Activated effector memory CD4-positive, alpha-beta T cell treated with Interleukin-2 at 50 U/mL for 16 hours (primary cell): Measurements from ENCODE around the gene ADGRB3.
"Not testable (repeated sequence)": the region's sequence is repeated elsewhere in the genome, so short reads cannot be mapped to it uniquely, and the experiment has no call there.

Experiments used
- DNase-seq: peaks from one replicate; pipeline ENCODE4 v3.0.0-alpha.2; 2020

Gene ADGRB3

DNA sequence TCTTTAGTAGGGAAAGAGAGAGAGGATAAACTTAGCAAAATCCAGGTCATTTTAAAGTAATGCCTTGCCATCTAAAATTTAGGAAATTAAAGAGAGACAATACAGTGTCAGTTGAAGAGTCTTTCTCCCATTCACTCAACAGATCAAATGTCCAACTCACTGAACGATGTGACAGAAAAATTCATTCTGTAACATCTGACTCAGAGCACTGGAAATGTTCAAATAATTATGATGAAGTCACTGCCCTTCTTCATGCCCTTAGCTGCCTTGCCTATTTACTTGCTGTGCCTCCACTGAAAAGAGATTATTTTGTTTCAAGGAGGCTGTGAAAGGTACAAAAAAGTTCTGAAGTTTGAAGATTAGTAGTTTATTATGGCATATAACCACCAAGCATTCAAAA lies 434.8 kb downstream of the ADGRB3 start:
- DNase-seq = no peak

DNA sequence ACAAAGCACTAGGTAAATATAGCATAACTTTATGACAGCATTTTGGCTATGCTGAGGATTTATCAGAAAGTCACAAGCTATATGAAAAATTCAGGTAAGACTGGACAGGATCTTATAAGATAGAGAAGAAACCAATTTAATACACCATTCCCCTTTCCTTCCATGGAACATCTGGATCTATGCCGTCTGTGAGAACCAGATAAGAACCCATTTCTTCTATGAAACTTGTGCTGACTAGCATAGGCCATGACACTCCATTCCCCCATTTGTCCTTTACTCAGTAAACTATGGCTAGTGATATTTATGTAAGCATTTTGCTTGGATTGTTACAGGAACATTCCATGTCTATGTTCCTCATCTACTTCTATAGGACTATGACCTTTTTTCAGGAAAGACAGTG lies 437.7 kb downstream of the ADGRB3 start:
- no peak for DNase-seq

DNA sequence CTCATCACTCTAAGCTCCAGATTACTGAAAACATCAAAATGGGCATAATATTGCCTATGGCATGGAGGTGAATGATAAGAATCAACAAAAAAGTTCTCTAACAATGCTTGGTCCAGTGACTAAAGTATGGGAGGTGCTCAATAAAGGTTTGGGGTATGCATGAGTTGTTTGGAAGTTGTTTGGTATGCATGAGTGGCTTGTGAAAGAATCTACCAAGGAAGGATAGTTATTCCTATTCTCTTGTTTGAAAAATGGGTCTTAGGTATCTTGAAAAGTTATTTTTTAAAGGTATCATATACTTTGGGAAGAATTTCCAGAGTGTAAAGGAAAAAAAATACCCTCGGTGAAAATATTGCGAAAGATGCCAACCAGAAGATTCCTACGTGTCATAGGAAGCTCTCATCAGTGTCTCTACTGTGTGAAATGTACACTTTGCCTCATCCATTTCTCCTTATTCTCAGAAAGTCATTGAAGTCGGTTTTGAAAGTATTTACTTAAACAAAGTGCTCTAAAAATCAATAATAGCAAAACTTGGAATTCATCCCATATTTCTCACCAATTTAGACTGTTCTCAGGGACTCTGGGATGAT lies 449.8 kb downstream of the ADGRB3 start:
- no peak for DNase-seq

DNA sequence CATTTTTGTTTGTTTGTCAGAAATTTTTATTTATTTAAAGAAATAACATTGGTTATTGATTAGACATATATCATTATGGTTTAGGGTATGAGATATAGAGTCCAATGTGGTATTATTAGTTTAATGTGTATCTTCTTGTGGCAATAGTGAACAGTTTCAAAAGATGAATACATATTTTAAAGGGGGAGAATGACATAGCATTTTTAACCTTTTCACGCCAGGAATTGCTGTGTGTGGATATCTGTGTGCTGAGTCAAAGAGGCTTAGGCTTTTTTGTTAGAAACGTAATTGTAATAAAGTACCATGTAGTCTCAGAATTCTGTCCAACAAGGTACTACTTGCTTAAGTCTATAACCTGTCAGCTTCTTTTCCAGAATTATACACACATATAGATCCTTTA lies 451.6 kb downstream of the ADGRB3 start:
- DNase-seq = no peak

DNA sequence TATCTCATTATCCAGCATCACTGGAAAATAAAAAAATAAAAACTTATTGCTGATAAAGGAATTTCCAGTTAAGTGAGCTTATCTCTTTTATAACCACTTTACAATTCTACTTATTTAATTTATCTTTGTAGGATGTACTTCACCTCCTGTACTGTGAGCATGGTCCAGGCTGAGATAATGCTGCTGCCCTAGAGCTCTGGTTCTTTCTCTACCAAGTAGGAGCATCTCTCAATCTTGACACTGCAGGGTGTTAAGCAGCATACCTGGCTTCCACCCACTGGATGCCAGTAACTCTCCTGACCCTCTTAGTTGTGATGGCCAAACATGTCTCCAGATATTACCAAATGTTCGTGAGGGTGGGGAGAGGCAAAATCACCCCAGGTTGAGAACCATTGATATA lies 454.5 kb downstream of the ADGRB3 start:
- no peak for DNase-seq

DNA sequence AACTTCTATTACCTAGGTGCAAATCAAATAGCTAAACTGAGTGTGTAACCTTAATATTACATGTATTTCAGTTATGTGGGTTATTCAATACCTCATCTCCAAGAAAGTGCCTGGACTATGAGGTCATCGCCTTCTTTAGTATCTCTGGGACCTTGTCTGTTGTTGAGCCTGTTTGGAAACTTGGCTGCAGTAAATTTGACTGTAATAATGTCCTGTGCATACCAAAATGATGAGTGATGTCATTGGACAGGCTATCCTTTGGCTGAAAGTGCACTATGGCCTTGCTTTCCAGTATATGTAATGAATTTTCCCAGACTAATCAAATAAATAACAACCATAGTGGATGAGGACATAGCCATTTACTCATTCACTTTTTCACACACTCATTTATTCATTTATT lies 455.1 kb downstream of the ADGRB3 start:
- DNase-seq = no peak

DNA sequence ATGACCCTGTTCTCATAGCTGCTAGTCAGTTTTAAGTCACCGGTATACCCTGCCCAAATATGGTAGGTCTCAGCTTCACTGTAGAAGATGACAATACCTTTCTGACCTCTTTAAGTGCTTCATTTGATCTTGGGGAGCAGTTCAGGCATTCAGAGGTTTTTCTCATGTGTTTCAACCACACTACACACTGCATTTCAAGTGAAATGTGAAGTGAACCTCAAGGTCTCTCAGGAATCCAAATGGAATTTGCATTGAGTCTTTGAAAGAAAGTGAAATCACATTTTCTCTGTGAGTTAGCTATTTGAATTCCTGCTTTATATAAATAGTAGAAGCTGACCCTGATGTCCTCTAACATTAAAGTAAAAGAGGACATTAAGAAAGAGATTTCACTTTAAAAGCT lies 461.6 kb downstream of the ADGRB3 start:
- DNase-seq = no peak

DNA sequence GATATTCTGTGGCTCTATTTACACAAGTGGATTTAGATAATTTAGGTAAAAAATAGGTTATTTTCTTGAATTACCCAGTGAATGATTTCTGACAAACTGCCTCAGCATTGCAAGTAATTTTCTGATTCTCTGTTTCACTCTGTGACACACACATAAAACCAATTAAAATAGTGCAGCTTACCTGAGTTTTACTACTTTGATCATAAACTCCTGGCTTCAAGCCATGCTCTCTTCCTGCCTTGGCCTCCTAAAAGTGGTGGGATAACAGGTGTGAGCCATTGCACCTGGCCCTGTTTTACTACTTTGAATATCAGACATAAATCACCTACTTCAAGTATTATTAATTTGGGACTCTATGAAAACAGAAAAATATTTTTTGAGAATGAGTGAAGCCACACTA lies 462.9 kb downstream of the ADGRB3 start:
- no peak for DNase-seq

DNA sequence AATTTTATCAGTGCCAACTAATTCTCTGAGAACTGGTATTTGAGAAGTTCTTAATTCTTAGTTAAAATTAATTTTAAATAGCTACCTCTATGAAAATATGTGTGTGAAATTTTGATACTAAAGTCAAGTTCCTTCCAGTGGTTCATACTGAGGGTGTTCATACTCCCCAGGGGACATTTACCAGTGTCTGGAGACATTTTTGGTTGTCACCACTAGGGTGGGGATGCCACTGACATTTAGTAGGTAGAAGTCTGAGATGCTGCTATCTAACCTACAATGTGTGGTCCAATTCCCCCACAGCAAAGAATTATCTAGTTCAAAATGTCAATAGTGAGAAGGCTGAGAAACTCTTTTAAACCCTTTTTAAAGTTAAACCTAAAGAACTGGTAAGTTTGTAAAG lies 463.8 kb downstream of the ADGRB3 start:
- no peak for DNase-seq

DNA sequence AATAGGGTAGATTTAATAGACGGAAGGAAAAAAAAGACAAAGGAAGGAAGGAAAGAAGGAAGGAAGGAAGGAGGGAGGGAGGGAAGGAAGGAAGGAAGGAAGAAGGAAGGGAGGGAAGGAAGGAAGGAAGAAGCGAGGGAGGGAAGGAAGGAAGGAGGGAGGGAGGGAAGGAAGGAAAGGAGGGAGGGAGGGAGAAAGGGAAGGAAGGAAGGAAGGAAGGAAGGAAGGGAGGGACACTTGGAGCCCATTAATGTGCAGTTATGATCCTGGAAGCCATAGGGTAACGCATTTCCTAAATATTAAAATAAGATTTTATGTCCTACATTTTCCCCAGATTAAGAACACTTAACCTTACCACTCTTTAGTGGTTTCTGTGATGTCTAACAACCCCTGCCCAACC lies 465.7 kb downstream of the ADGRB3 start:
- DNase-seq = no peak

DNA sequence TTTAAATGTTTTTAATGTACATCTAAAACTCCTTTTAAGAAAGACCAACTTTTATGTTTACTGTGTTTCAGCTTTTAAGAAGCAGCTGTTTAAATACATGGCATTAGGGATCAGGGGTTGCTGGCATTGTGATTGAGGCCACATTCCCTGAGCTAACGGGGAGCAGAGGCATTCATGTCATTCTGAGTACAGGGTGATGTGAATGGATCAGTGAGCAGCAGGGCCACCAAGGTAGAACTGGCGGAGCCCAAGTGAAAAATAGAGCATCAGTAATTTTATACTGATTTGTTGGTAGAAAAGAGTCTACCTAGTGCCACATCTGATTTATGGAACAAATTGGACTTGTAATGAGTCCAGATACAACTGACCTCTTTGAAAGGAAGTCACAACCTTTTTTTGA lies 467.3 kb downstream of the ADGRB3 start:
- no peak for DNase-seq

DNA sequence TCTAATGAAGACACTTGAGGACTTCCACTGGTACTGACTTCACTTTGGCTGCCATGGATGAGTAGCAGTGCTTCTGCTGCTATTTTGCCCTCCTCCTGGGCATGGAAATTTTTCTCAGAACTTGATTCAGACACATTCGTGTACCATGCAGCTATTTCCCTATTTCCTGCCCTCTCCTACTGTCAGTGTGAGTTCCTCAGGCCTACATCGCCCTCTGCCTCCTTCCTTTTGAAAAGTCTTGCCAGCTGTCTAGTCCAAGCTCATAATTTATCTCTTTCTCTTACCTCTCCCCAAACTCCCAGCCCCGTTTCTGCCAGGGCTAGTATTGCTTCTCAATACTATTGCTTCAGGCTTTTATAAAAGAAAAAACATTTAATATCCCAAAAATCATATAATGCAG lies 470.2 kb downstream of the ADGRB3 start:
- DNase-seq = no peak

DNA sequence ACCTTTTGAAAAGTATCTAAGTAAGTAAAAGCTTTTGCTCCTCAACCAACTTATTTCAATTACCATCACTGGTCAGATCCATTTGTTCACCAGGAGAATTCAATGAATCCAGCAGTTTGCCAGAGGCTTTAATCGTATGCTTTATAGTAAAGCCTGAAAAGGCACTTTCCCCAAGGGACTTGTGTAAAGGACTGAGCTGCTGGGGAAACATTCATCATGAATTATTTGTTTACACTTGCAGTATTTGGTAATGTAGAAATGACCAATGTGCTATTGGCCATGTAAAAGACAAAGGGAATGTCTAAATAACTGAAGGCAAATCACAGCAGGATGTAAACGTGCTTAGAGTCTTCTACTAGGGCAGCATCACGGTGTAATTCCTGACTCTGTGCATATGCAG lies 471.4 kb downstream of the ADGRB3 start:
- DNase-seq = no peak

DNA sequence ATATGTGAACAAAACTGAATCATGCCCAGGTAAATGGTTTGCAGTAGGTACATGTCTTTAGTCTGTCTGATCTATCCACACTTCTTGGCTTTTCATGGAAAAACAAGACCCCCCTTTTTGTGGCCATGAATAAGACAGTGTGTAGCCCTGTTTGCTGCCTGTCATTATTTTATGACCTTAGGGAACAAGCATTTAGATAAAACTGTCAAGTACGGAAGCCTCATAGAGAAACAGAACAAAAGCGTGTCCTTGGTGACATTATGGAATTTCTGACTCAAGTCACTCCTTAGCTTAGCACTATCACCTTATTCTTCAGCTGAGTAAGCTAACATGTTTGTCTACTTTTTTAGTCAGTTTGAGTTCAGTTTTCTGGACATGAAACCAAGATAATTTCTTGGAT lies 476.2 kb downstream of the ADGRB3 start:
- no peak for DNase-seq

DNA sequence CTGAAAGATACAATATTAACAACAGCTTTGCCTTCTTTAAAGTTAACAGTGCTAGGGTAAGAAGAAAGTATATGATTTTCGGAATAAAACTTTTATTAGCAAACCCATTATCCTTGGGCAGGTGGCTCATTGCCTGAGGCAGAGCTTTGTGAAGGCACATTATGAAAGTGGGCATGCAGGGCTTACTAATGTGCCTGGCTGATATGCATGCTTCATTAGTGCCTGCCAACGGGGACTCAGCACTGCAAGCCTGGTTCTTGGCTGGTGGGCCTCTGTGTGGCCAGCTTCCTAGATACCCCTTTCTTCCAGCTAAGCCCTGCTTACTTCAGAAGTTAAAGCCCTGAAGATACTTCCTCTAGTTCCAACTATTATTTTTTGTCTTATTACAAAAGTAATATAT lies 481.6 kb downstream of the ADGRB3 start:
- no peak for DNase-seq

DNA sequence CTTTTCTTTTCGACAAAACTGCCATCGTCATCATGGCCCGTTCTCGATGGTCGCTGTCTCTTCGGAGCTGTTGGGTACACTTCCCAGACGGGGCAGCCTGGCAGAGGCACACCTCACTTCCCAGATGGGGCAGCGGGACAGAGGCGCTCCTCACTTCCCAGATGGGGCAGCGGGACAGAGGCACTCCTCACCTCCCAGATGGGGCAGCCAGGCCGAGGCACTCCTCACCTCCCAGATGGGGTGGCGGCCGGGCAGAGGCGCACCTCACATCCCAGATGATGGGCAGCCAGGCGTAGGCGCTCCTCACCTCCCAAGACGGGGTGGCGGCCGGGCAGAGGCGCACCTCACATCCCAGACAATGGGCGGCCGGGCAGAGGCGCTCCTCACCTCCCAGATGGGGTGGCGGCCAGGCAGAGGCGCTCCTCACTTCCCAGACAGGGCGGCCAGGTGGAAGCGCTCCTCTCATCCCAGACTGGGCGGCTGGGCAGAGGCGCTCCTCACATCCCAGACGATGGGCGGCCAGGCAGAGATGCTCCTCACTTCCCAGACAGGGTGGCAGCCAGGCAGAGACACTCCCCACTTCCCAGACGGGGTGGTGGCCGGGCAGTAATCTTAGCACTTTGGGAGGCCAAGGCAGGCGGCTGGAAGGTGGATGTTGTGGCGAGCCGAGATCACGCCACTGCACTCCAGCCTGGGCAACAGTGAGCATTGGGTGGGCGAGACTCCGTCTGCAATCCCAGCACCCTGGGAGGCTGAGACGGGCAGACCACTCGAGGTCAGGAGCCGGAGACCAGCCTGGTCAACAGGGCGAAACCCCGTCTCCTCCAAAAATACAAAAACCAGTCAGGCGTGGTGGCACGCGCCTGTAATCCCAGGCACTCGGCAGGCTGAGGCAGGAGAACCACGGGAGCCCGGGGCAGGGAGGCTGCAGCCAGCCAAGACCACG lies 486.7 kb downstream of the ADGRB3 start:
- not testable (repeated sequence) for DNase-seq

DNA sequence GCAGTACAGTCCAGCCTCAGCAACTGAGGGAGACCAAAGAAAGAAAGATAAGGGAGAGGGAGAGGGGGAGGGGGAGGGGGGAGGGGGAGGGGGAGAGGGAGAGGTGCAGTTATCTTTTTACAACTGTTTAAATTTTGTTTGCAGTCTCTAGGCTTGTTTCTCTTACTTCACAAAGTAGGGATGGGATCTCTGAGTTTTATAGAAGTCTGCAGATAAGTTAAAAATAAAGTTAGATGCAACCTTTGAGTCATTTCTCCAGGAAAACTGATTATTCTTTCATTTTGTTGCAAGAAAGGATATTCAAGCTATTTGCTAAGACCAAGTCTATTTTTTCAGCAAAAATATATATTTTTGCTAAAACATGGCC lies 487.3 kb downstream of the ADGRB3 start:
- DNase-seq = no peak

DNA sequence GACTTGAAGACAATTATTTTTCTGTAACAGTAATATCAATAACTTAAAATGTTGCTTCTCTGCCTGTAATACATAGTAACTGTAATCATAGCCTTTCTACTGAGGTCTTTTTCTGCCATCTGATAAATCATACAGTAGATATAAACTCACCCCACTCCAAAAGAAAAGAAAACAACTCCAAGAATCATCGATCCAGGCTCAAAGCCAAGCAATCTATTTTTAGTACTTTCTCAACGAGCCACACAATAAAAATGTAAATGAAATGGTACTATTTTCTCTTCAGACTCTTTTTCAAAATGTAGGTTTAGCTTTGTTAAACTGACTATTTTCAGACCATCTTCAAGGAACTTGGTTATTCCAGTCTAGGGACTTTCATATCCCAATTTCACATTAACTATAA lies 493.3 kb downstream of the ADGRB3 start:
- DNase-seq = no peak

DNA sequence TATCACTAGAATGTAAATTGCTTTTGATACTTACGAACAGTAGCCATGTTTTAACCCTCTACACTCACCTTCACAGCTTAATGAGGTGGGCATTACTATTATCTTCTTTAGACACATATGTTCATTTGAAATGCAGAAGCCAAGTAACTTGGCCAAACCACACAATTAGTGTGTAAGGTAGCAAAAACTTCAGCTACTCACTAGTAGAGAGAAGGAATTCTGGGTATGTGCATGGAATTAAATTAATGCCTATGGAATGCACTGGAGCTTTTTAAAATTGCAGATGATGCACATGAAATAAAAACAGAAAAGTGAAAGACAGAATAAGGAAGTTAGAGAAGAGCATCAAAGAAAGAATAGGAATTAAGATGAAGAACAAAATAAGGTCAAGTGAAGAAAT lies 494.0 kb downstream of the ADGRB3 start:
- no peak for DNase-seq

DNA sequence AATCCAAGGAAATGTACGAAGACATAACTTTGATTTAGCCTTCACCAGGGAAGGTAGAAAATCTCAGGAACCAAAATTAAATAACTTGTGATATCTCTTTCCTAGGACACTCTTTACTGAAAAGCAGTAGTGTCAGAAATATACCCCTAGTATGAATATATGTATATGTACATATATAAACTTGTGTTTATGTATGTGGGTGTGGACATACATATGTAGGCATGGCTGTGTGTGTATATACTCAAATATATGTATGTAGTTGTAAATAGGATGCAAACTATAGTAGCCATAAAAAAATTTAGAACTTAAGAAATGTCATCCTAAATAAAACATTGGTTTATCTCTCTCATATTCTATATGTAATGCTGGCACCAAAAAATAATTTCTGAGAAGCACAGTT lies 500.8 kb downstream of the ADGRB3 start:
- DNase-seq = no peak

DNA sequence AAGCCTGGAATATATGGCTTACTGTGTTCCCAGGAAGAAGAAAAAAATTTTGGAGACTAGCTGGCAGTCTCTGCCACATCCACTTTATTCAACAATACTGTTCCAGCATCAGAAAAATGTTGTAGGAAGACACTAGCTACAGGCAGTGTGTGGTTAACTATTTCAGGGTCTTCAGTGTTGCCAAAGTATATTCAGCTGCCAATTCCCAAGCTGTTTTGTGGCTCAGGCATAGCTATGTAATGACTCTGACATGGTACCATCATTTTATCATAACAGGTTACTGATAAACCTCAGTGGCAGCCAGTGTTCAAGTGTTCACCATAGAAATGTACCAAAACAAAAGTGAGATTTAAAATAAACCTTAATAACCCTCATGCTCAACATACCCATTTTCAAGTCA lies 503.1 kb downstream of the ADGRB3 start:
- DNase-seq = no peak

DNA sequence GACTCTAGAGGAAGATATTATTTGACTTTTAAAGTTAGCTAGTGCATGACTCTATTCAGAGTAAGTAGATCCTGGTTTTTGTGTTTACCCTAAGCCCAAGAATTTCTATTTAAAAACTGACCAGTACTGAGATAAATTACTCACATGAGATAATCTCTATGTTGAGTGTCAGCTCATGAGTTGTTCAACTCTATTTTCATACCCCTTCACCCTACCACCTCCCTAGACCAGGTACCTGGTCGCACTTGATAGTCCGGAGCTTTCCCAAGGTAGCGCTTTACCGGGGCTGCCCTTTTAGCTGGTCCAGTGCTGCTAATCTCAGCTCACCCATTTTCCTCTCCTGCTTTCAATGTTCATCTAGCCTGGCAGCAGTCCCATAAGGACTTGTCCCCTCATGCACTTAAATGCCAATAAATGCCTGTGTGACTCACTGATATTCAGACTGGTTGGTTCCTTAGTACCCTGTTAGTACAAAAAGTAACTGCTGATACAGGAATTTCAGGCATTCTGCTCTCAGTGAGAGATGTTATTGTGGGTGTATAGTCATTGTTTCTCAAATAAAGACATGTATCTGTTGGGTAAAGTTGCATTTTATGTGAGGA lies 503.9 kb downstream of the ADGRB3 start:
- no peak for DNase-seq

DNA sequence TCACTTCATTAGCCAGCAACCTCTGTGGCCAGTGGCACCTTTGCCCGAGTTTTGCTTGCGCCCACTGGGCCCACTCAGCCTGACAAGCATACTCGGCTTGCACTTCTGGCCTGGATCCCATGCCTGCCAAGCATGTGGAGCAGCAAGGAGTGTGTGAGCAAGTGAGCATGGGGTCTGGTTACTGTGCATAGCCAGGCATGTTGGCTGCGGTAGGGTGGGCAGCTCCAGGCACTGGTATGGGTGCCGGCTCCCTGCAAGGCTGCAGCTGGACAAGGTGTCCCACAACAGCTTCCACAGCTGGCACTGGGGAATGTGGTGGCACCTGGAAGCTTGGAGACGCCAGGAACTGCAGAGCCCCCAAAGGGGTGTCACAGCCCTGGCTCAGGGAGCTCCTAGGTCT lies 510.0 kb downstream of the ADGRB3 start:
- no peak for DNase-seq

DNA sequence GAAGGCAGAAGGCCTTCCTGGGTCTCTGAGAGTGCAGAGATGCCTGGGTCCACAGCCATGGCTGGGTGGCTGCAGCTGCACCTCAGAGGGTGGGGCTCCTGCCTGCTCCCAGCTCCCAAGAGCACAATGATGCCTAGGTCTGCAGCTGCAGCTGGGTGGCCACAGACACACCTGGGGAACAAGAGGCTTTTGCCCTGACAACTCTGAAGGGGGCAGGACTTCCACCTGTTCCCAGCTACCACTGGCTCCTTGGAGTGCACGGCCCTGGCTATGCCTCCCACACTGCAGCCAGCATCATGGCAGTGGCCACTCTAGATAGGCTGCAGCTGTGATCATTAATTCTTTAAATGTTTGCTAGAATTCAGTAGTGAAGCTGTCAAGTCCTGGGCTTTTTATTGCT lies 511.3 kb downstream of the ADGRB3 start:
- DNase-seq = no peak
